Fibroblast of pulmonary artery (primary cell): ENCODE results near the gene BRME1.

ENCODE experiments used
- DNase-seq: peaks from one replicate; pipeline ENCODE4 v3.0.0-alpha.2; 2010; ENCODE audit warnings: low read depth
- H3K4me3 ChIP-seq: replicated peaks from 2 replicates; pipeline ENCODE4 v1.5.1; 2011; ENCODE audit warnings: low read depth, mild to moderate bottlenecking, control low read depth, low read length, moderate library complexity
- TF ChIP-seq, protein P1 (sequence below): IDR thresholded peaks from 2 replicates; pipeline ENCODE4 v1.5.1; 2011; ENCODE audit warnings: mild to moderate bottlenecking, control low read depth, low read length, inconsistent platforms; ENCODE audit errors: missing control alignments

Gene BRME1

DNA sequence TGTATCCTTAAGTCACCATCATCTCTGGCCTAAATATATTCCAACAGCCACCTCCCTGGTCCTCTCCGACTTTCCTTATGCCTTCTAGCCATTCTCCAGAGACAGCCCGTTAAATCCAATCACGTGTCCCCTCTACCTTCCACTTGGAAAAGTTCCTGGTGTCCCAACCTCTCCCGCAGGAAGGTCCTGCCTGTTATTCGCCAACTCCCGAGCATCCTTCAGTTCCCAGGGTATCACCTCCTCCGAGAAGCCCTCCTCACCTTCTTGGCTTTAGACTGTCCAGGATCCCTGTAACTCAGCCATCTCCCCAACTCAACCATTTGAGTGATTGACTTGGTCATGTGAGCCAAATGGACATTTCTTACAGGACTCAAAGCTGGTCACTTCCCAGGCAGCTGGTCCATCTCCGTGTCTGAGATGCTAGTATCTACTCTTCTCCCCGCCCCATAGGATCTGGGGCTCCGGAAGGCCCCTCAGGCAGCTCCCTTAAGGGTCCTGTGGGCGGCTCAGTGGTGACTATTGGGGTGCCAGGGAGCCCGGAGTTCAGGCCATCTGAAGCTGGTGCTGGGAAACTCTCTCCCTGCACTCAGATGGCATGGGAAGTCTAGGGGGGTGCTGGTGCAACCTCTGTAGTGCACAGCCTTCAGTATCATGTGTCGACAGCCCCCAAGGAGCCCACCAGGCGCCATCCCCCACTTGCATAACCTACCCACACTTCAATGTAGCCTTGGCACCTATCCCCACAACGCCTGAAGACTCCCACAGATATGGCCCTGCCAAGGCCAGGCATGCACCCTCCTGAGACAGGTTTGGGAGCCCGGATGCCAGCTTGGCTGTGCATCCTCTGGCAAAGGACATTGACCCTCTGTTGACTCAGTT, 56.9 kb downstream of the BRME1 start:
- DNase-seq: no peak
- no peak overlapping the region for H3K4me3 ChIP-seq
- TF ChIP-seq, protein P1, sequence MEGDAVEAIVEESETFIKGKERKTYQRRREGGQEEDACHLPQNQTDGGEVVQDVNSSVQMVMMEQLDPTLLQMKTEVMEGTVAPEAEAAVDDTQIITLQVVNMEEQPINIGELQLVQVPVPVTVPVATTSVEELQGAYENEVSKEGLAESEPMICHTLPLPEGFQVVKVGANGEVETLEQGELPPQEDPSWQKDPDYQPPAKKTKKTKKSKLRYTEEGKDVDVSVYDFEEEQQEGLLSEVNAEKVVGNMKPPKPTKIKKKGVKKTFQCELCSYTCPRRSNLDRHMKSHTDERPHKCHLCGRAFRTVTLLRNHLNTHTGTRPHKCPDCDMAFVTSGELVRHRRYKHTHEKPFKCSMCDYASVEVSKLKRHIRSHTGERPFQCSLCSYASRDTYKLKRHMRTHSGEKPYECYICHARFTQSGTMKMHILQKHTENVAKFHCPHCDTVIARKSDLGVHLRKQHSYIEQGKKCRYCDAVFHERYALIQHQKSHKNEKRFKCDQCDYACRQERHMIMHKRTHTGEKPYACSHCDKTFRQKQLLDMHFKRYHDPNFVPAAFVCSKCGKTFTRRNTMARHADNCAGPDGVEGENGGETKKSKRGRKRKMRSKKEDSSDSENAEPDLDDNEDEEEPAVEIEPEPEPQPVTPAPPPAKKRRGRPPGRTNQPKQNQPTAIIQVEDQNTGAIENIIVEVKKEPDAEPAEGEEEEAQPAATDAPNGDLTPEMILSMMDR: no peak

DNA sequence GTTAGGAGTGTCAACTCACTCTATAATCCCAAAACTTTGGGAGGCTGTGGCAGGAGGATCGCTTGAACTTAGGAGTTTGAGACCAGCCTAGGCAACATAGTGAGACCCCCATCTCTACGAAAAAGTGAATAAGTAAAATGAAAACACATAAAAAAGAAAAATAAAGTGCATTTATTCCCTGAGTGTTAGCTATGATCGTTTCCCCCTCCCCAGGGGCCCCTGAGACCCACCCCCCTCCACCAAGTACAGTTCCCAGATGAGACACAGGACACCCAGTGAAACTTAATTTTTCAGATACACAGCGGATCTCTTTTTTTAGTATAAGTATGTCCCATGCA, 57.6 kb downstream of the BRME1 start:
- DNase-seq: no peak
- TF ChIP-seq, protein P1: no peak
- no peak overlapping the region for H3K4me3 ChIP-seq

DNA sequence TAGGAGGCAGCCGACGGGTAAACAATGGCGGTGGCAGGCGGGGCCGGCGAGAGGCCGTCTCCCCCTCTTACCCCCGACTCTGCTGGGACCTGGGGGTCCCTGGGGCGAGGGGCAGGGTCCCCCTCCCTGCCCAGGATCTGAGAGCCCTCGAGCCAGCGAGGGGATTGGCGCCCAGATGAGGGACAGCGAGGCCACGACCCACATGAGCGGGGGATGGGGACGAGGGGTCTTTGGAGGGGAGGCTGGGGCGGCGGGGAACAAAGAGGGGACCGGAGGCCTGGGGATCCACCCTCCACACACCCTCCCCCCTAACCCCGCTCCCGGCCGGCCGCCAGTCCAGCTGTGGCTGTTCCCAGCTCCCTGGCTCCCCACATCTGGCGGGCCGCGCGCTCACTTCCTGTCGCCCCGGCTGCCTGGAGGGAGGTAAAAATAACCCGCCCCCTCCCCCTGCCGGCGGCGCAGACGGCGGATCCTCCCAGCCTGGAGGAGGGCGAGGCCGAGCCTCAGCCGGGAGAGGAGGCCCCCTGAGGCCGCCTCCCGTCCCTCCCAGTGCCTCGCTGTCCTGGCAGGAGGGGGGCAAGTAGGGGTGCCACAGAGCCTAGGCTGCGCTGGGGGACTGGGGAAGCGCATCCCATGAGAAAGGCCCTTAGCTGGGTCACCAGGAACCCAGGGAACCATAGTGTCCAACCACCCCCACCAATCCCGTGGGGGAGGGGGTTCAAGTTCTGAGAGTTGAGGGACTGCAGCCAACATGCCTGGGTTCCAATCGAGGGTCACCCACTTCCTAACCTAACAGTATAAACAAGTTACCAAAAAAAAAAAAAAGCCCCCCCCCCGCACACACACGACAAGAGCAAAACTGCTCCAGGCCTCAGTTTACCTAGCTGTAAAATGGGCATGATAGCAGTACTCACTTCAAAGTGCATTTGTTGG, 58.2 kb downstream of the BRME1 start:
- H3K4me3 ChIP-seq: peak overlapping the region; percentile 48
- peak; percentile 94 for DNase-seq
- TF ChIP-seq, protein P1: no peak

GRCh38 chr19:13846557-13847406, 59.1 kb downstream of the BRME1 start:
- DNase-seq: peak; percentile 93
- H3K4me3 ChIP-seq: peak overlapping the region; percentile 48
- TF ChIP-seq, protein P1: no peak

- DNase-seq: no peak
- no peak overlapping the region for H3K4me3 ChIP-seq
- TF ChIP-seq, protein P1: no peak
These were observed 61.7 kb downstream of the BRME1 start for GRCh38 chr19:13844130-13844631.
